GM12872 (cell line): ENCODE measurements around the gene DRD3.

Experiments
- TF ChIP-seq, protein P1 (sequence below): IDR thresholded peaks from 3 replicates; pipeline ENCODE4 v1.5.1; 2011; ENCODE audit warnings: low read depth, mild to moderate bottlenecking, low read length, moderate library complexity; ENCODE audit not compliant: insufficient read depth

The DRD3 gene

DNA sequence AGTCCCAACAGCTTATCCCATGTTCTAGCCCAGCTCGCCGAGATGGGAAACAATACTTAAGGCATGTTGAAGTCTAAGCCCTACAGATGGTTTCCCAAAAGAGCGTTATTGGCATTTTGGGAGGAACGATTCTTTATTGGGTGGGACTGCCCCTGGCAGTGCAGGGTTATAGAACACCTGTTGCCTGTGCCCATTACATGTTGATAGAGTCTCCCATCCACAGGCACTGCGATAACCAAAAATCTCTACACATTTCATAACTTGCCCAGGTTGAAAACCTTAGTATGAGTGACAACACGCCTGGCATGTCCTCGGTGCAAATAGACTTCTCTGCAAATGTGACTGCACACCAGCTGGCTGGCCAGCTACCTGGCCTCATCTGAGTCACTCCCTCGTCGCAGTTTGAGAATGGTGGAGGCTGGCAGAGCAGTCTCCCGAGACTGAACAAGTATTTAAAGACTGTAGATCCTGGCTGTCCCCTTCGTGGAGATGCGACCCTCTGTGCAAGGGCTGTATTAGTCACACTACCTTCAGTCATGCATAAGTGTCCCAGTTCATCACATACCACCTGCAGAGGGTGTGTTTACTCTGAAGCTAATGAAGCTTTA, 39.8 kb upstream of the DRD3 start:
- TF ChIP-seq, protein P1, sequence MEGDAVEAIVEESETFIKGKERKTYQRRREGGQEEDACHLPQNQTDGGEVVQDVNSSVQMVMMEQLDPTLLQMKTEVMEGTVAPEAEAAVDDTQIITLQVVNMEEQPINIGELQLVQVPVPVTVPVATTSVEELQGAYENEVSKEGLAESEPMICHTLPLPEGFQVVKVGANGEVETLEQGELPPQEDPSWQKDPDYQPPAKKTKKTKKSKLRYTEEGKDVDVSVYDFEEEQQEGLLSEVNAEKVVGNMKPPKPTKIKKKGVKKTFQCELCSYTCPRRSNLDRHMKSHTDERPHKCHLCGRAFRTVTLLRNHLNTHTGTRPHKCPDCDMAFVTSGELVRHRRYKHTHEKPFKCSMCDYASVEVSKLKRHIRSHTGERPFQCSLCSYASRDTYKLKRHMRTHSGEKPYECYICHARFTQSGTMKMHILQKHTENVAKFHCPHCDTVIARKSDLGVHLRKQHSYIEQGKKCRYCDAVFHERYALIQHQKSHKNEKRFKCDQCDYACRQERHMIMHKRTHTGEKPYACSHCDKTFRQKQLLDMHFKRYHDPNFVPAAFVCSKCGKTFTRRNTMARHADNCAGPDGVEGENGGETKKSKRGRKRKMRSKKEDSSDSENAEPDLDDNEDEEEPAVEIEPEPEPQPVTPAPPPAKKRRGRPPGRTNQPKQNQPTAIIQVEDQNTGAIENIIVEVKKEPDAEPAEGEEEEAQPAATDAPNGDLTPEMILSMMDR = no peak

DNA sequence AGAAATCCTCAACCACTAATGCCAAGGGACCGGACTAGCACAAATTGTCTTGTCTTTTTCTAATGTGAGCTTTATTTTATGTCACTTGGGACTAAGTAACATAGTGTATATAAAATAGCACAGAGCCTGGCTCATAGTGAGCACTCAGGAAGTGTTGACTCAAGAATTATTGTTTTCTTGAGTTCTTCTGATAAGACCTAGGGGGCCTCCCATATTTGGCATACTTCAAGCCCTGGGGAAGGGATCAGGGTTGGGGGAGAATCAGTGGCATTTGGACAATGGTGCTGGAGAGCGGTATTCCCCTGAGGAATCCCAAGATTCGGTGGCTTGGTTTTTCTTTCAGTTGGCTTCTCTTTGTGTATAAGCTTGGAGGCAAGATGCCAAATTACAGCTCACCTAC, 39.2 kb upstream of the DRD3 start:
- TF ChIP-seq, protein P1 = no peak

DNA sequence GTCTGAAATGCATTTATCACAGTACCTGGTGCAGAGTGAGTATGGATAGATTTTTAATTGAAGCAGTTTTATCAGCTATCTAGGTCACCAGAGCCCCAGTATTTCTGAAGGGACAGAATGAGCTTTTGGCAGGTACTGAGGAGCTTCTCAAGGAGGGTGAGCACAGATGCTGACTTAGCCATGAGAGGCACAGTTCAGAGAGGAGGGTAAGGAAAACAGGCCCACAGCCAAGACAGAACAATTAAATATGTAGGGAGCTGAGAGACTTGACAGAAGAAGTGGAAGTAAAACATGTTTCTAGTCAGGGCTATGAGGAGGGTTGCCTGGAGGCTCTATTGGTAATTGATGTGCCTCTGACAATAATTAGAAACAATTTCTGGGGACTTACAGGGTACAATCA, 38.4 kb upstream of the DRD3 start:
- TF ChIP-seq, protein P1 = no peak

DNA sequence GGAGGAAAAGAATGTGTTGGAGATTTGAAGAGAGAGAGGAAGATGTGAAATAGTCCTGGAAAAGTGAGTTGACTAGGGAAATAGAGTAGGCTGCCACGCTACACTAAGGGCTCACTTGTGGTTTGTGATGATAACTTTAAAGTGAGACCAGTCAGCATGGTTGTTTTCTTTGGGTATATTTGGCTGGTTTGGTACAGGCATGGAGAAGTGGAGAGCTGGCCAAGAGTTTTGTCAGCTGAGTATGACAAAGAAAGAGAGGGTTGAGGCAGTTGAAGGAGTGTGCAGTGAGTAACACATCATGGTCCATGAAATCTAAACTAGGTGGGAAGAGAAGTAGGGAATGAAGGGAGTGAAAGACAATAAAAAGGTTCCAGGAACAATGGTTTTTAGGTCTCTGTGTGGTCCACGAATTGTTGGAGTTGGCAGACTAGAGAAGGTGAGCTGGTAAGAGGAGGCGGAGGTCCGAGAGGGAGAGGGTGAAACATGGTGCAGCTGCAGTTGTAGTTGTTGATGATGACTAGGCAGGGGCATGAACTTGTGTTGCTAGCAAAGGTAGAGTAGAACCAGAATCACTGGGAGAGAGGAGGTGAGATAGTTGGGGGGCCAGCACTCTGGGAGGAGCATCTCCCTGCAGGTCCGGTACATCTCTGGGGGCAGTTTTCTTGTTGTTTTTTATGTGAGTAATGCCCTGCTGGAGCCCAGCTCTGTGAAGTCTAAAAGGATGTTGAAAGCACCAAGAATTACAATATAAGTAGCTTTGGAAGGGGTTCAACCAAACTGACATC, 37.5 kb upstream of the DRD3 start:
- TF ChIP-seq, protein P1 = no peak

DNA sequence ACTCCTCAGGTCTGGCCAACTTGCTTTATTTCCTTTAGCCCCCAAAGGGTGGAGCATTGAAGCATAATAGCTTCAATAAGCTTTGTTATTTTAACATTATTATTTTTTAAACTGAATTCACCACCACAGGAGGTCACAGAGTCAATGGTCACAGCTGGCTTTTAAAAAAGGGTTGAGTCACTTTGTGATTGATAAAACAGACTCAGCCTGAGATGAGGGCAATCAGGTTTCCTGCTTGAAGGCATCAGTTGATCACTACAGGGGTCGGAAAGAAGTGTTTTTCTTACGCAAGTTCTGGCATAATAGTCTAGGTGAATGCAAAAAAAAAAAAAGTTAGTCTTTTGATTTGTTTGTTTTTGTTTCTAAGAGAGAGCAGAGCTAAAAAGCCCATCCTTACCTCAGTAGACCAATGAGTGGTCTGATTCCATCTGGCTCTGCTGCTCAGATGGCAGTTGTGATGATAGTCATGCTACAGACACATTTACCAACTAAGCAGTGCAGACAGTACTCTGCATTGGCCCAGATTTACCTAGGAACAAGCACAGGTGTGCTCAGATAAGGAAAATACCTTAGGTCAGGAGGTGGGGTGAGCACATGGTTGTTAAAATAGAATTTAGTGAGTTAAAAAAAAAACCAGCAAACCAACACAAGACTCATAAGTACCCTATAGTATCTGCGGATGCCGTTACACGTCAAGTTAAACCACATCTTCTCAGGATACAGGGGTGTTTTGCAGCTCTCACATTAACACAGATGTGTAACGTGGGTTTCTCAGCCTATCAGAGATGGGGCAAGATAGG, 35.9 kb upstream of the DRD3 start:
- TF ChIP-seq, protein P1 = no peak

DNA sequence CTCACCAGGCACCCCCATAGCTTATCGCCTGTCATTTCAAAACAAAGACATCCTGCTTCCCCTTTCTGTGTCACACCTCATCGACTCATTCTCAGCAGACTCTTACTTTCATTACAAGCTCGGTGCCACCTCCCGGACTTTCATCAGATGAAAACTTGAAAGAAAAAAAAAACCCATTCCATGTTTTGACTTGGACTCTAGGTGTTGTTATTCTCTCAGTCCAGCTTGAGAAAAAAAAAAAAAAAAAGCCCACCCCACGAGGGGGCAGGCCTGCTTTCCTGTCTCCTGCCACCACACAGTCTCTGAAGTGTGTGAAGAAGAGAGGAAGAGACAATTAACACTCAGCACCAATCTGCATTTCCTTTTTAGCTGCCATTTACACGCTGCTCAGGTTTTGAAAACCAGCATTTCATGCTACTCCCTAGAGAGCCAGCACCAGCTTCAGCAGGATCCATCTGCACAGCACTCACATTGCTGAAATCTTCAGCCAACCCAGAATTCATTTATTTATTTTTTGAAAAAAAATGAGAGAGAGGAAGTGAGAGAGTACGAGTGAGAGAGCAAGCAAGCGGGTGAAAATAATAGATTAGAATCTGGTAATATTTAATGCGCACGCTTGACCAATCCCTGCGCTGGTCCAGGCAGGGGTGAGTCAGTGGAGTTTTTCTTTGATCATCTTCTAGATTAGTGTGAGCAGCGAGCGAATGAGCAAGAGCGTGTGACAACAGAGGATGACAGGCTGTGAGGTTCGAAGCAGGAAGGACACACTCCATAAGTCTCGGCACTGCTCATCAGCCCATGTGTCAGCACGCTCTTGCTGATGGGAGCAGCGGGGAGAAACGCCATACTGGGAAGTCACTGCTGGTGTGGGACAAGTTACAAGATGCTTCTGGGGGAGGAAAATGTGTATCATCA, 35.0 kb upstream of the DRD3 start:
- TF ChIP-seq, protein P1 = peak; percentile 10; the same call in 1 of the 3 replicates
